Hematopoietic multipotent progenitor cell treated with erythropoietin and hydrocortisone succinate and interleukin-3 and kit ligand, for 15 days (in vitro differentiated cells): Measurements from ENCODE around the gene COL7A1.

ENCODE experiments used
- DNase-seq: peaks from one replicate; pipeline ENCODE4 v3.0.0-alpha.2; 2015; ENCODE audit warnings: low spot score

The COL7A1 gene

DNA sequence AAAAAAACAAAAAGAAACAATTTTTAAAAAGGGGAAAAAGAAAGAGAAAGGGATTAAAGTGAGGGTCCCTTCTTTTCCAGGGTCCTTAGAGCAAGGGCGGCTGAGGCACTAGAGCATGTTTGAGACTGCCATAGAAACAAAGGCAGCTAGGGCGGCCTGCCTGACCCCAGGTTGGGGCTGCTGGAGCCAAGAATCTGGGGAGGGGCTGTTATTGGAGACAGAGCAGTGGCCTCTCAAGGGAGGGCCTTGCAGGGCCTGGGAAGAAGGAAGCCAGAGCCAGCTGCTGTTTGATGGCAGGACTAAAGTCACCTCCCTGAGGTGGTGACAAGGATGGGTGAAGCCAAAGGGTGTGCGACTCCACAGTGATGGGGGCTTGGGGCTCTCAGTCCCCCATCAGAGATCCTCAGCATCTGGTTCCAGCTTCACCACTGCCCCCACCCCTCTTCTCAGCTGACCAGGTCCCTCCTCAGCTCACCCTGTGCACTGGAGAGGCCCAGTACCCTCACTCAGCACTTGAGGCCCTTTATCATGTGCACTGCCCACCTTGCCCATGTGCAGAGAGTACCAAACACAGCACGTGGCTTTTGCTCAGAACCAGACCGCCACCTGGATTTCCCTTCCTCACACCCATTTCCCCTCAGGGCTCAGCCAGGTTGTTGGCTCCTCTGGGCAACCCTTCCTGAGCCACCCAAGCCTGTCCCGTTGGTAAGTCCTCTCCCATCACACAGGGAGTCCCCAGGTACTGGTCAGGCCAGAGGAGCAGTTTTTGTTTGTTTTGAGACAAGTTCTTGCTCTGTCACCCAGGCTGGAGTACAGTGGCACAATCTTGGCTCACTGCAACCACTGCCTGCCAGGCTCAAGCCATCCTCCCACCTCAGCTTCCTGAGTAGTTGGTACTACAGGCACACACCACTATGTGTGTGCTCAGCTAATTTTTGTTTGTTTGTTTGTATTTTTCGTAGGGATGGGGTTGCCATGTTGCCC lies 24.7 kb upstream of the COL7A1 start:
- DNase-seq: no peak

DNA sequence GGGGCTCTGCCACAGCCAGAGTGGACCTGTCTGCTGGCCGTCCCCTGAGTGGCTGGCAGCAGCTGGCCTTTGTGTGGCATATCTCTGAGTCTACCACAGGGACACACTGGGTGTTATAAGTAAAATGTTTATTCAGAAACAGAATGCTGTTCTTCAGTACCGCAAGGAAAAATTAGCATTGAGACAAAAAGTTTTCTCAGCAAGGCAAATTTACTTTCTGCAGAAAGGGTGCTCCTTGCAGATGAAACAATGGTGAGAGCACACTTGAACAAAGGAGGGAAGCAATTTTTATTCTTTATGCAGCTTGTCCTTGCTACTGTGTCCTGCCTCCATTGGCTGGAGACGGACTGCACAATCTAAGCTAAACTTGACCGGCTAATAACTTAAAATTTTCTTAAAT lies 22.4 kb upstream of the COL7A1 start:
- no peak for DNase-seq

DNA sequence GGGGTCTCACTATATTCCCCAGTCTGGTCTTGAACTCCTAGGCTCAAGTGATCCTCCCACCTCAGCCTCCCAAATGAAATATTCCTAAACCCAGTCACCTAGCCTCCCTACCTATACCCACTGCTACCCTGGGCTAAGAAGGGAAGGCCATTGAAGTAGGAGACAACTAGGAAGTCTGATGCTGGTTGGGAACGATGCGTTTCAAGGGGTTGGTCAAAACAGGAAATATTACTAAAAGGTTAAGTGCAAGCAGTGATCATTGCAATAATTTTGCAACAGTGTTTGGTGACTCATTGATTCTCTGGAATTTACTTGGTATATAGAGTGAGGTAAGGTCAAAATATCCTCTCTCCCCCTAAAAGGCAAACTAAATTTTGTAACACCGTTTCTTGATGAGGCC lies 18.9 kb upstream of the COL7A1 start:
- no peak for DNase-seq

DNA sequence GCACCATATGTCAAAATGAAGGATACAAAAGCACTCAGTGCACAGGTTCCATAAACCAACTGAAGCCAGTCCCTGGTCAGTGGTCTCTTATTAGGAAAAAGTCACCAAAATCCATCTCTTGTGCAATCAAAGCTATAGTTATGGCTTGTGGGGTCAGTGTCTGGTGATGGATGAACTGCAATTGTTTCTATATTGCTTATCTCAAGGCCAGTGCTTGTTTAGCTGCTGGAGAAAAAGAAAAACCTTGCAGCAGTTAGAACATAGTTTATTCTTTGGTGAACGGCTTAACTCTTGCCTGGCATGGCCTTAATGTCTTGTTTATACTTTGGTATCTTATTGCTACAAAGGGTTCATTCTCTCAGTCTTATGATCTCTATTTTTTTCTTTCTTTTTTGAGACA lies 17.2 kb upstream of the COL7A1 start:
- no peak for DNase-seq

DNA sequence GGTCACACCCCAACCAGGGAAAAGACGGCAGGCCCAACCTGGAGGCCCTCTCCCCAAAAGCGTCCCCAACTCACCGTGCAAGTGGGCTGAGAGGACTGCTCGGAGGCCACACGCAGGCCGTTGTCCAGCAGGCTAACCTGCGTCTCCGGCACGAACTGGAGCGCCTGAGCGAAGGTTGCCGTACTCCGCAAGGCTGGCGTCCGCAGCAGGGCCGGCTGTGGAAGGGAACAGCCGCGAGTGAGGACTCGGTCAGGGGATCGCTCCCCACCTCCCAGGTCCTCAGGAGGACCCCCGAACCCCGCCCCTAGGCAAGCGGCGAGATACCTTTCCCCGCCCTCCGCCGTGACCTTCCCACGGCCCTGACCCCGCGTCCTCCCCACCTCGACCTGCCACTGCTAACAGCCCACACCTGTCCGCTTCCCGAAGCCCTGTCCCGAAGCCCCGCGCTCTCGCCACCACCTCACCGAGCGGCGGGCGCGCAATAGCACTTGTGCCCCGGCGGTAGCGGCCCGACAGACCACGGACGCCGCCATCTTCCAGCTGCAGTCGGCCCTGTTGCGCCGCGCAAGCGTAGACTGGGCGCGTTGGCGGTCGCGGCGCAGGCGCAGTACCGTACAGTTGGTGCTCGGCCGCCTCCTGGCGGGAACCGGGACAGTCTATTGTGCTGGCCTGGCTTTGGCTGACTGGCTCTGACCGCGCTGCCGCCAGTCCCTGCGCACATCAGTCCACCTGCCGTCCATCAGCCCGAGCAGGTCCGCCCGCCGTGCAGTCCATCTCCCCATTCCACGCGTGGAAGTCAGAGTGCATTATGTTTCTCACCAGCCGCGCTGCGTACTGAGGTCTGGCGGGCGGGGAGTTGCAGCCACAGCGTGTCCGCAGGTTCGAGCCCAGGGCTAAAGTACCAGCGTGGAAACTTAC lies 14.2 kb upstream of the COL7A1 start, which contains the start of gene UQCRC1:
Gene UQCRC1, minus strand, starts transcription at position 559 of the 918 bp plus-strand sequence. Its CDS starts 26 bp downstream, at position 533.
- DNase-seq: peak; percentile 93

DNA sequence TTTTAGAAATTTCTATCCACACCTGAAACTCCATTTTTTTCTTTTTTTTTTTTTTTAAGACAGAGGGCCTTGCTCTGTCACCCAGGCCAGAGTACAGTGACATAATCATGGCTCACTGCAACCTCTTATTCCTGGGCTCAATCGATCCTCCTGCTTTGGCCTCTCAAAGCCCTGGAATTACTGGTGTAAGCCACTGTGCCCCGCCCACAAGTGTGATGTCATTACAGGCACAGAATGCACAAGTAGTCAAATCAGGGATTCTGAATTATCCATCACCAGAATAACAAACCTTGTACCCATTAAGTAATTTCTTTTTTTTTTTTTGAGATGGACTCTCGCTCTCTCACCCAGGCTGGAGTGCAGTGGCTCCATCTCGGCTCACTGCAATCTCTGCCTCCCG lies 12.4 kb upstream of the COL7A1 start:
- peak; percentile 14 for DNase-seq

DNA sequence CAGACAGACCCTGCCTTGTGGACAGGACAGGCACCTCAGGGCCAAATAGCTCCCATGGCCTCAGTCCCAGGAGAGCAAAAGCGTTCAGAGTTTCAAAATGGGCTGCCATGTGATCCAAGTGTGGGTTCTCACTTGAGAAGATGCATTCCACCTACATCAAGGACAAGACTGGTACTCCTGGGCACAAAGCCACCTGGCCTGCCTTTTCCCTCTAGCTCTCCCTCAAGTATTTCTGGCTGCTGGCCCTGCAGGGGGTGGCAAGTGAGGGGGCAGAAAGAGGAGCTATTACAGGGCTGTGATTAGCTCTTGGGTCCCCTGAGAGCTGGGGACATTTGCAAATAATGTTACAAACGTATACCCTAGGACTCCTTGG lies 6.5 kb upstream of the COL7A1 start:
- no peak for DNase-seq

DNA sequence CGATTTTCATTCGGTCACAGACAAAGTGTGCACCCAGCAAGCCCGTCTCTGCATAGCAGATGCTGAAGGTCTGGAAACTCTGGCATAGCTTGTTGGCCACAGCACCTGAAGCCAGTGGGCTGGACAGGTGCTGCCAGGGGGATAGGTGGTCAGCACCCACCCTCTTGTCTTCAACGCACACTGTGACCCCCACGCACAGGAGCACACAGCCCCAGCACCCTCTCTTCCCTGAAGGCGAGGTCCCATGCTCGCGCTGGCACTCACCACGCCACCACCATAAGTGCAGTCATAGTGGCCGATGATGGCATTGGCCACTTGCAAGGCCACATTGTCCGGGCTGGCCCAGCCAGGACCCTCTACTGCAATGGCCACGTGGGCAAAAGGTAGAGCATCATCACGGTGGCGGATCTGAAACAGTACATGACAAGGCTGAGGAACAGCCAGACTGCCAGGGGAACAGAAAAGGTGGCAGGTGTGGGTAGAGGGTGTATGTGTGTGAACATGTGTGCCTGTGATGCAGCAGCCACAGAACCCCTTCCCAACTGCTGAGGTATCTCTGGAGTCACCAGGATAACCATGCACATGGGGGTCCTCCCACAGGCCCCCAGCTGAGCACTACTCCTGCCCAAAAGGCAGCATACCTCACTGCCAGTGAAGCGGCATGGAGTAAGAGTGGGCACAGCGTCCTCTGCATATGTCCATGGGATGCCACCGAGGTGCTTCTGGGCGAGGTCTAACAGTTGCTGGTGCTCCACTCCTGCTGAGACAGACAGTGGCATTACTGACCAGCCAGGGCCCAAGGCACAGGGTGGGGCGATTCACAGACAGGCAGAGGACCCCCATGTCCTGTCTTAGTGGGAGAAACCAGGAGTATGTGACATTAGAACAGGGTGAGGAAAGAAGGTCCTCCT lies 5.8 kb upstream of the COL7A1 start:
- DNase-seq: no peak

DNA sequence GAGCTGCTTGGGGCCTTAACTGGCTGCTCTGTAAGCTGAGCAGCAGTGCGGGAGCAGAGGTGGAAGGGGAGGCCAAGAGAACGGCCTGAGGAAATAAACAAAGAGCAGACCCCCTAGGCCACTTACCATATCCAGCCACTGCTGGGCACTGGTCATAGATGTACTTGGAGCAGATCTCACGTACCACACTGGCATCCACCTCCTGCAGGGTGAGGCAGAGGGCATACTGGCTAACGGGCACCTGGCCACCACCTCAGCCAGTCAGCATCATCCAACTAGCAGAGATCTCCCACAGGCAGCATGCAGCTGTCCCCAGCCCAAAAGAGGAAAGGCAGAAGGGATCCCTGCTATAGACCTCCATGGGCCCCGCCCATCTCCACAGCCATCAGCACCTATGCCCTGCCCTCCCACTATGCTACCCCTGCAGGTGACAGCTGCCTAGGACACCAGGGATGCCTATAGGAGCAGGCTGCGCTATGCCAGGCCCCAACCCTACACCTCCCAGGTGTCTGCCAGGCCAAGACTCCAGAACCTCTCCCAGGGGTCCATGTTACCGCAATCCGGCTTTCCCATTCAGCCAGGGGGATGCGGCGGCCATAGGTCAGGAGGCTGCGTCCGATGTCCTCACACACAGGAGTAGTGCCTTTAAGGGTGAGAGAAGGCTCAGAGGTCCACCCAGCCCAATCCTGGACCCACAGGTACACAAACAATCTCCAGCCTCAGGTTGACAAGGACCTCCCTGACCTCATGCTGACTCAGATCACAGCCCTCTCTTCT lies 4.6 kb upstream of the COL7A1 start:
- DNase-seq: no peak

DNA sequence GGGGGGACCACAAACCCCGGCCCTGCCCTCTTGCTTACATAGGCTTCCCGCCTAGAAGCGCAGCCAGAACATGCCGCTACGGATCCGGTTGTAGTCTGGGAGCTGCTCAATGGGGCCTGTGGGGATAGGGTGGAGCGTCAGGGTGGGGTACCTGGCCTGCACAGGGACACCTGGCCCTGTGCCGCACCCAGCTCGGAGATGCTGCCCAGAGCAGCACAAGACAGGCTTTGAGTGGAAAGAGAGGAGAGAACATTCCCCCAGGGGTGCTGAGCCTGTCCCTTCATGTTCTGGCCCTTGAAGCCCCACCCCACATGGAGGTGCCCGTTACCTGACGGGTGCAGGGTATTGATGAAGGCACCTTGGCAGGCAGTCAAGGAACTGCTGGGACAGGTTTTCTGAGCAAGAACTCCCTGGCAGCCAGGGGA lies 4.0 kb upstream of the COL7A1 start:
- DNase-seq: no peak

DNA sequence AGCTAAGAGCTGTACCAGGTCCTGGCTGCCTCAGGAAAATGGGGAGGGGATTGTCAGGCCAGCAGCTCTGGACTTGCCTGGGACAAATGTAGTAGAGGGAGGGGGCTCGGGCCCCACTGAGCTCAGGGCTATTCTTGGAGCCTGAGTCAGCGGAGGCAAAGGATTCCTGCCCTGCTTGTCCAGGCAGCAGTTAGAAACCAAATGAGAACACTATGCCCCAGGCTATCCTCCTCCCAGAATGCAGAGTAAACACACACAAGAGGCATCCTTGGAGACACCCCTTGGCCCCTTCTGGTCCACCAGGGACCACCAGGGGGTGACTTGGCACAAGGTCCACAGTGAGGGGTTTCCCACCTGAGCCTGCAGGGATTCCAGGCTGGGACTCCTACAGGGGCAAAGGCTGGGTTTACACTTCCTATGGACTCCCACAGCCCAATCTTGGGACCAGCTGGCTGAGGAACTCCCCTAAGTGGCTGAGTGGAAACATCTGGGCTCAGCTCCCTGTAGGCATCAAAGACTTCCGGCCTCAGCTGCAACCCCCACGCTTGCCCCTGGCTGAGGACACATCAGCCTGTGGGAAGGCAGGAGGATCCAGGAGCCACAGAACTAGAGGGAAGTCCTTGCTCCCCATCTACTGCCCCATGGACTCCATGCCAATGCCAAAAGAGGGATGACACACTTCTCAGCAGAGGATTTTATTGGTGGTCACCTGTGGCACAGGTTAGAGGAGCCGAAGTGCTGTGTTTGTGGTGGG lies 3.4 kb upstream of the COL7A1 start:
- DNase-seq: no peak

DNA sequence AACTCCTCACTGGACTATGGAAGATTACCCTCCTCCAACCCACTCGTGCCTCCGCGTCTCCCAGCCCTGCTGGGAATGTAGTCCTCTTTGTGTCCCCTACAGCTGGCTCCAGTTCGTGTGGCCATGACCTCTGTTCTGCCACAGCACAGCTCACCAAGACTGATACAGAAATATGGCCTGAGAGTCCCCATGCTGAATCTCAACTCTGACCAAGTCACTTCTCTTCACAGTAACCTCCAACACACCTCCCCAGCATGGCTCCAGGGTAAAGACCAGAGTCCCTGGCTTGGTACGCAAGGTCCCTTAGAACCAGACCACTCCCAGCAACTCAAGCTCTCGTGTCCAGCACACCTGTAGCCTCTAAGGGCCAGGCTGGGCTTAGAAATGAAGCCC lies 2.3 kb upstream of the COL7A1 start:
- no peak for DNase-seq

DNA sequence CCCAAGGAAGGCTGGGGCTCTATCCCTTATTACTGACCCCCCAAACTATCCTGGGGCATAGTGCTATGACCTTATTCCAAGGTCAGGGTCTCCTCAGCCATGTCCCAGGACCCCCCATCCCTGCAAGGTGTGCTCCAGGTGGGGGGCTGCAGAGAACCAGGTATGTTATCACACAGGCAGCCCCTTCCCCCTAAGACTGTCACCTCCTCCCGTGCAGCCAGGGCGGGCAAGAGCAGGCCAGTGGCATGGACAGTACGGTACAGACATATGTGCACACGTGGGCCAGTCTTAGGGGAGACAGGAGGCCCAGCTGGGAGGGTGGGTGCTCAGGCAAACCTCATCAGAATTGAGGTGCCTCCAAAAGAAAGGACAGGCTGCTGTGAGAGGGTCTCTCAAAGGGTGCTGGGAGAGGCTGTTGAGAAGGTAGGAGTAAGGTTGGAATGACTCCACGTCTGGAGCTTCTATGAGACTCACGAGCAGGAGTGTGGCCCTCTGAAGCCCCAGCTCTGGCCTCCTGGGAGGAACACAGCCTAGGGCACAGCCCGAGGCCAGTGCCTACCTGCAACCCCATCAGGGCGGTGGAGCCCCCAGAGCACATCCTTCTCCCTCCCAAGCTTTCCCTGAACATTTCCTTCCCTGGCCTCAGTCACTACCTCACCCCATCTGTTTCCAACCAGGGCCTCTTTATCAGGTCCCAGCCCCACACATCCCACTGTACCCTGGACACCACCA lies 1.7 kb upstream of the COL7A1 start:
- no peak for DNase-seq

DNA sequence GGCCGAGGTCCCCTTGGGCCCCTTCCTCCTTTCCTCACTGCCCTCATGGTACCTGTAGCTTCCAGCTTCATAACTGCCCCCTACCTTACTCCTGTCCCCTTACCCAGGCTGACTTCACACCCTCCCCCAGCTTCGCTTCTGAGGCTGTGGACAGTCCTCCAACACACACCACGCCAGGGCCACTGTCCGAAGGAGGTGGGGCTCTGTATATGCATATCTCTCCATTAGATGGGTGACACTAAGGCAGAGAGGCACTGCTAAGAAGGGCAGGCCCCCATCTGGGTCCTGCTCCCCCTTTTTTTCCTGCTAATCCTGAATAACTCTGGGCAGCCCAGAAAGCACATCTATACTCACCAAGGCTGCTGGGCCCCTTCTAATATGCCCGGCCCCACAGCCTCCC lies 1.0 kb upstream of the COL7A1 start:
- no peak for DNase-seq

DNA sequence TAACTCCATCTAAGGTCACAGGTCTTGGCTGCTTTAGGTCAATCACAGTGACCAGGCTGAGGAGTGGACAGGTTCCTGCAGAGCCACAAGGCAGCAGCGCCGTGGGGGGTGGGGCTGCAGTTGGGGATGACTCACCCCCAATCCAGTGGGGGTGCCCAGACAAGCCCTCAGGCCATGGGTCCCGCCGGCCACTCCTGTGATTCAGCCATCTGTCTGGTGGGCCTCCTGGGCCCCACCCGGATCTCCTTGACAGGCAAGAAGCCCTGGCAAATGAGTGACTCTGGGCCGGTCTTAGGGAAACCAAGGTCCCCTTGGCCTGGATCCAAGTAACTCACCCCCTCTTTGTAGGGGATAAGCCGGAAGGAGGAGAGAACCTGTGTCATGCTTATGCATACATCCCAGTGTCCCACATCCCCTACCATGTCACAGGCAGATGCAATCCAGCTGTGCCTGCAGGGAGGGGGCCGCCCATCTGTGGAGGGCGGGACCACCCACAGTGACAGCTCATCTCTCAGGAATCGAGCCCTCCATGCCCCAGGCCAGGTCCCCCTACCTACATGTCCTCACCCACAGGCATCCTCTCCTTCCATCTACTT lies 495 bp upstream of the COL7A1 start:
- DNase-seq: no peak

DNA sequence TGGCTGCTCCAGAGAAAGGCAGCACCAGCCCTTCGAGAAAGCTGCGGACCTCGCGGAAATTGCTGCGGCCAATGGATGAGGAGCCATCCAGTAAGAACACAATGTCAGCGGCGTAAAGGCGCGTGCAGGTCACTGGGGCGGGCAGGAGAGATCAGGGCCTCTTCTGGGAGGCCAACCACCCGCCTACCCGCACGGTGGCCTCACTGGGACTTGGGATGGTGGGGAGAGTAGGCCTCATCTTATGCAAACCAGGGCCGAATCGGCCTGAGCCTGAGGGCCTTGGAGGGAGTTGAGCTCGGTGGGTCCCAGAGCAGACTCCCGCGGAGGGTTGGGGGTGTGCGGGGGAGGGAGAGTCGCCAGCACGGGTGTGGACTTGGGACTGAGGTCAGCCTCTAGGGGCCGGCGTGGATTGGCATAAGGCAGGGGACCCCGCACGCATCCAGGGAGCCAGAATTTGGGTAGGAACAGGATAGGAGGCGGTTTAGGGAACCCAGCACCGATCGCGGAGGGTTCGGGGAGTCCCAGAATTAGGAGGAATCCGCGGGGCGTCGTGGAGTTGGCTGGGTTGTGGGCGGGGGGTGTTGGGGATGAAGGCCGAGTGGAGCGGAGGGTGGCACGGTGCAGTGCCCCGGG lies 596 bp downstream of the COL7A1 start:
- no peak for DNase-seq

DNA sequence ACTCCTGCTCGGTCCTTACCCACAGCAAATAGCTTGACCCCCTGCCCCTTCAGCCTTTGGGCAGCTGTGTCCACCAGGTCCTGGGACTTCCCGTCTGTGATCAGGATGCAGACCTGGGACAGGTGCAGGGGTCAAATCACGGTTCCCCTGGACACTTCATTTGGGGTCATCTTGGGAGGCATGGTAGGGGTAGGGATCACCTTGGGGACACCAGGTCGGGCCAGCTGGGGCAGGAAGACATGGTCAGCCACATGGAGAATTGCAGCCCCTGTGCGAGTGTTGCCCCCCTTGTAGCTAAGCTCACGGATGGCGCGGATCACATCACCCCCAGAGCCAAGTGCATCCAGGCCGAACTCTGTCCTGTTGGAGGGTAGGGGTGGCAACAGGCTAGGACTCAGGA lies 1.8 kb downstream of the COL7A1 start:
- no peak for DNase-seq

DNA sequence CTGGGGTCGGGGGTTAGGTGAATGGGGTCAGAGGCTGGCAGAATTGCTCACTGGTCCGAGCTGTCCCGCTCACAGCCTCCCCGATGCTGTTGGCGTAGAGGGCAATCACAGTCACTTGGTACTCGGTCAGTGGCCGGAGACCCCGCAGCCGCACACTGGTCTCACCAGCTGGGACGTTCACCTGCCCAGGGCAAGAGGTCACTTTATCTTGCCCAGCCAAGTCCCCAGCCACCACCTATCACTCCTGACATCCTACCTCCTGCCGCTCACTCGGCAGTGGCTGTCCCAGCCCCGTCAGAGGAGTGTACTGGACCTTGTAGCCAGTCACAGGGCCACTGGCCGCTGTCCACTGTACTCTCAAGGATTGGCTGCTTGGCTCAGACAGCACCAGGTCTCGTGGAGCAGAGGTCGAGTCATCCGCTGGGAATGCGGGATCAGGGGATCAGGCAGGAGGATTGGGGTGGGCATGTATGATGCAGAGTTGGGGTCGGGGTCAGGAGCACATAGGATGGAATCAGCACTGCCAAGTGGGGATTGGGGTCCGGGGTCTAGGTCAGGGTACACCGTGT lies 2.5 kb downstream of the COL7A1 start:
- DNase-seq: no peak
